K562 (cell line): ENCODE data around the gene KBTBD13.

Experiments
- TAF1 ChIP-seq: IDR thresholded peaks from 2 replicates; pipeline ENCODE4 v1.6.1; 2011; ENCODE audit warnings: mild to moderate bottlenecking, low read length, moderate library complexity; ENCODE audit not compliant: insufficient read depth, control insufficient read depth, severe bottlenecking; ENCODE audit errors: extremely low read depth
- TF ChIP-seq, protein P1 (sequence below), 2 experiments: fragments of 450-650 bp; IDR thresholded peaks; 2 replicates each; pipeline ENCODE4 v1.6.1; 2016; ENCODE audit warnings: mild to moderate bottlenecking in 2 of 2, borderline replicate concordance in 1 of 2, low read depth in 1 of 2, moderate library complexity in 1 of 2

- TF ChIP-seq TAF1 = no peak
- TF ChIP-seq, protein P1, sequence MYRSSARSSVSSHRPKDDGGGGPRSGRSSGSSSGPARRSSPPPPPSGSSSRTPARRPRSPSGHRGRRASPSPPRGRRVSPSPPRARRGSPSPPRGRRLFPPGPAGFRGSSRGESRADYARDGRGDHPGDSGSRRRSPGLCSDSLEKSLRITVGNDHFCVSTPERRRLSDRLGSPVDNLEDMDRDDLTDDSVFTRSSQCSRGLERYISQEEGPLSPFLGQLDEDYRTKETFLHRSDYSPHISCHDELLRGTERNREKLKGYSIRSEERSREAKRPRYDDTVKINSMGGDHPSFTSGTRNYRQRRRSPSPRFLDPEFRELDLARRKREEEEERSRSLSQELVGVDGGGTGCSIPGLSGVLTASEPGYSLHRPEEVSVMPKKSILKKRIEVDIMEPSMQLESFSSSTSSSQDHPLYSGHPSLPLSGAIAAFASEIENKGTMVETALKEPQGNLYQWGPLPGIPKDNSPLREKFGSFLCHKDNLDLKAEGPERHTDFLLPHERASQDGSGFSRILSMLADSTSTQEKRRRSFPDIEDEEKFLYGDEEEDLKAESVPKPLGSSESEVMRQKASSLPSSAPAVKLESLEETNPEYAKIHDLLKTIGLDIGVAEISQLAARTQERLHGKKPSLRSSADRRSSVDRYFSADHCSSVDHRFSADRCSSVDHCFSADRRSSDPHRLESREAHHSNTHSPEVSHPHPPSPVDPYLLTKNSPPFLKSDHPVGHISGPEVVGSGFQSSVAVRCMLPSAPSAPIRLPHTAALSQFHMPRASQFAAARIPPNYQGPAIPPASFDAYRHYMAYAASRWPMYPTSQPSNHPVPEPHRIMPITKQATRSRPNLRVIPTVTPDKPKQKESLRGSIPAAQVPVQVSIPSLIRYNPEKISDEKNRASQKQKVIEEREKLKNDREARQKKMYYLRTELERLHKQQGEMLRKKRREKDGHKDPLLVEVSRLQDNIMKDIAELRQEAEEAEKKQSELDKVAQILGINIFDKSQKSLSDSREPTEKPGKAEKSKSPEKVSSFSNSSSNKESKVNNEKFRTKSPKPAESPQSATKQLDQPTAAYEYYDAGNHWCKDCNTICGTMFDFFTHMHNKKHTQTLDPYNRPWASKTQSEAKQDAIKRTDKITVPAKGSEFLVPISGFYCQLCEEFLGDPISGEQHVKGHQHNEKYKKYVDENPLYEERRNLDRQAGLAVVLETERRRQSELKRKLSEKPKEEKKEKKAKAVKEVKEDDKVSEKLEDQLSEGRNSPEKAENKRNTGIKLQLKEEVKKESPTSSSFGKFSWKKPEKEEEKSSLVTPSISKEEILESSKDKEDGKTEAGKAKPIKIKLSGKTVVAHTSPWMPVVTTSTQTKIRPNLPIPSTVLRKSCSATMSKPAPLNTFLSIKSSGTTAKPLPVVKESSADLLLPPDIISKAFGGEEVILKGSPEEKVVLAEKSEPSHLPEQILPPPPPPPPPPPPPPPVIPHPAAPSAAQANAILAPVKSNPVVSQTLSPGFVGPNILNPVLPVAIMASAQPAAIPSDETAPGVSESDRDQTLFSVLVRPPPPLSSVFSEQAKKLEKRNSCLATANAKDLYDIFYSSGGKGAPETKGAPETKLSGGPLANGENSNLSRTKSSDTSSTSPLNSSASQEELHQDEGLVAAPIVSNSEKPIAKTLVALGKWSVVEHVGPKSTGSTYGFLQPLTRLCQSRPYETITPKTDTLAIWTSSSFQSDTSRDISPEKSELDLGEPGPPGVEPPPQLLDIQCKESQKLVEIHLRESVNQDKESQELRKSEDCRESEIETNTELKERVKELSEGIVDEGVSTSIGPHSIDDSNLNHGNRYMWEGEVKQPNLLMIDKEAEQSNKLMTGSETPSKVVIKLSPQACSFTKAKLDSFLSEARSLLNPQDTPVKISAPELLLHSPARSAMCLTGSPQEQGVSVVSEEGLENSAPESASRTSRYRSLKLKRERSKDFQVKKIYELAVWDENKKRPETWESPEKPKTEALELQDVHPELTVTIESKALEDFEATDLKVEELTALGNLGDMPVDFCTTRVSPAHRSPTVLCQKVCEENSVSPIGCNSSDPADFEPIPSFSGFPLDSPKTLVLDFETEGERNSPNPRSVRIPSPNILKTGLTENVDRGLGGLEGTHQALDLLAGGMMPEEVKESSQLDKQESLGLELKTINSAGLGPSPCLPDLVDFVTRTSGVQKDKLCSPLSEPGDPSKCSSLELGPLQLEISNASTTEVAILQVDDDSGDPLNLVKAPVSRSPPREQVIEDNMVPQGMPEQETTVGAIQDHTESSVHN (IDR thresholded peaks at IDR 0.05; ENCODE audit: borderline replicate concordance in 1 of 2, low read depth in 1 of 2) = no peak
Observed at GRCh38 chr15:65067317-65067644, 9.3 kb upstream of the KBTBD13 start.
